Breast epithelium (tissue), 3 donors: ENCODE data around the gene CDH13.

ENCODE experiments used
- POLR2AphosphoS5 ChIP-seq, 3 donors: sonication (generic); formaldehyde crosslinking; IDR thresholded peaks; one replicate each; pipeline ENCODE4 v1.6.1; 2017; ENCODE audit warnings: antibody characterized with exemption in 3 of 3
- TF ChIP-seq, protein P1 (sequence below), 3 donors: fragments of 450-650 bp; IDR thresholded peaks; one replicate each; pipeline ENCODE4 v1.5.1; 2016 to 2017; ENCODE audit warnings: antibody characterized with exemption in 3 of 3, mild to moderate bottlenecking in 3 of 3, moderate library complexity in 3 of 3

DNA sequence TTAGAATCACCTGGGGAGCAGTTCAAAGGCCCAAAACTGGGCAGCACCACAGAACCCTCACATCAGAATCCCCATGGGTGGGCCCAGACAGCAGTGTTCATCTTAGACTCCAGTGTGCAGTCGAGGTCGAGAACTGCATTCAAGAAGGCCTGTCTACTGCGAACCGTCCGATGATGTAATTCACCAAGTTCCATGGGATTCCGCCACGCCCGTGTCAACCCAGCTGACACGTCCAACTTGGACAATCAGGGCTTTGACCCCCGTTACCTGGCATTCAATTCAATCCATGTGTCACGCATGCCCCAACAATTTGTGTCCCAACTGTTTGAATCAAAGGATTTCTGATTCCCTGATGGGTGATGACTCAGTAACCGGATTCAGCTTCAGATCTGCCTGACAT is 1190.3 kb downstream of the CDH13 start:
- TF ChIP-seq, protein P1, sequence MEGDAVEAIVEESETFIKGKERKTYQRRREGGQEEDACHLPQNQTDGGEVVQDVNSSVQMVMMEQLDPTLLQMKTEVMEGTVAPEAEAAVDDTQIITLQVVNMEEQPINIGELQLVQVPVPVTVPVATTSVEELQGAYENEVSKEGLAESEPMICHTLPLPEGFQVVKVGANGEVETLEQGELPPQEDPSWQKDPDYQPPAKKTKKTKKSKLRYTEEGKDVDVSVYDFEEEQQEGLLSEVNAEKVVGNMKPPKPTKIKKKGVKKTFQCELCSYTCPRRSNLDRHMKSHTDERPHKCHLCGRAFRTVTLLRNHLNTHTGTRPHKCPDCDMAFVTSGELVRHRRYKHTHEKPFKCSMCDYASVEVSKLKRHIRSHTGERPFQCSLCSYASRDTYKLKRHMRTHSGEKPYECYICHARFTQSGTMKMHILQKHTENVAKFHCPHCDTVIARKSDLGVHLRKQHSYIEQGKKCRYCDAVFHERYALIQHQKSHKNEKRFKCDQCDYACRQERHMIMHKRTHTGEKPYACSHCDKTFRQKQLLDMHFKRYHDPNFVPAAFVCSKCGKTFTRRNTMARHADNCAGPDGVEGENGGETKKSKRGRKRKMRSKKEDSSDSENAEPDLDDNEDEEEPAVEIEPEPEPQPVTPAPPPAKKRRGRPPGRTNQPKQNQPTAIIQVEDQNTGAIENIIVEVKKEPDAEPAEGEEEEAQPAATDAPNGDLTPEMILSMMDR (IDR thresholded peaks at IDR 0.05) = no peak
- no peak for TF ChIP-seq POLR2AphosphoS5 (IDR thresholded peaks at IDR 0.05)
